Left hindlimb (tissue), 1 donor: ENCODE results near the gene CDR2L.

ENCODE experiments used
- DNase-seq: peaks from one replicate; pipeline ENCODE4 v3.0.0-alpha.2; 2018

CDR2L gene

GRCh38 chr17:74987418-74987908, at the start of gene CDR2L:
CDR2L (plus strand) TSS chr17:74987632; CDS start chr17:74988044, 412 bp downstream.
- peak; percentile 96 for DNase-seq

- DNase-seq, result no peak
Observed at GRCh38 chr17:74938194-74938950, 49.1 kb upstream of the CDR2L start.

GRCh38 chr17:74939534-74939933, 47.9 kb upstream of the CDR2L start:
- no peak for DNase-seq

- DNase-seq, result no peak
Observed at GRCh38 chr17:74941128-74941725, 46.2 kb upstream of the CDR2L start.

- no peak for DNase-seq
Observed at GRCh38 chr17:74943808-74944522, 43.5 kb upstream of the CDR2L start.

GRCh38 chr17:74945543-74945942, 41.9 kb upstream of the CDR2L start:
- DNase-seq, result no peak

GRCh38 chr17:74946641-74947040, 40.8 kb upstream of the CDR2L start:
- DNase-seq, result no peak

- no peak for DNase-seq
Observed at GRCh38 chr17:74947041-74947754, 40.2 kb upstream of the CDR2L start.

GRCh38 chr17:74949455-74950115, 37.8 kb upstream of the CDR2L start:
- DNase-seq, result no peak

GRCh38 chr17:74950207-74950606, 37.2 kb upstream of the CDR2L start:
- DNase-seq, result no peak

- no peak for DNase-seq
Observed at GRCh38 chr17:74951065-74951464, 36.4 kb upstream of the CDR2L start.

GRCh38 chr17:74951680-74952421, 35.6 kb upstream of the CDR2L start:
- no peak for DNase-seq

GRCh38 chr17:74952431-74953133, 34.9 kb upstream of the CDR2L start:
- DNase-seq, result no peak

GRCh38 chr17:74953134-74953687, 34.2 kb upstream of the CDR2L start:
- no peak for DNase-seq

GRCh38 chr17:74954115-74954514, 33.3 kb upstream of the CDR2L start:
- no peak for DNase-seq

GRCh38 chr17:74954665-74955421, 32.6 kb upstream of the CDR2L start:
- DNase-seq, result no peak

- no peak for DNase-seq
Observed at GRCh38 chr17:74956093-74956492, 31.3 kb upstream of the CDR2L start.

GRCh38 chr17:74957935-74958740, 29.3 kb upstream of the CDR2L start:
- peak; percentile 72 for DNase-seq
